A549 (cell line): Measurements from ENCODE around the gene CALR3.

Source experiments
- MYC ChIP-seq: IDR thresholded peaks from 2 replicates; pipeline ENCODE4 v1.6.1; 2012; ENCODE audit warnings: mild to moderate bottlenecking, inconsistent platforms, low read length, improper control_type of control experiment, borderline replicate concordance
- TF ChIP-seq, protein P1 (sequence below): fragments of >200 bp; sonication (Bioruptor Twin); formaldehyde crosslinking; IDR thresholded peaks from 3 replicates; pipeline ENCODE4 v1.5.1; 2016

GRCh38 chr19:16522559-16523377 is 26.8 kb upstream of the CALR3 start:
- no peak for TF ChIP-seq MYC
- TF ChIP-seq, protein P1, sequence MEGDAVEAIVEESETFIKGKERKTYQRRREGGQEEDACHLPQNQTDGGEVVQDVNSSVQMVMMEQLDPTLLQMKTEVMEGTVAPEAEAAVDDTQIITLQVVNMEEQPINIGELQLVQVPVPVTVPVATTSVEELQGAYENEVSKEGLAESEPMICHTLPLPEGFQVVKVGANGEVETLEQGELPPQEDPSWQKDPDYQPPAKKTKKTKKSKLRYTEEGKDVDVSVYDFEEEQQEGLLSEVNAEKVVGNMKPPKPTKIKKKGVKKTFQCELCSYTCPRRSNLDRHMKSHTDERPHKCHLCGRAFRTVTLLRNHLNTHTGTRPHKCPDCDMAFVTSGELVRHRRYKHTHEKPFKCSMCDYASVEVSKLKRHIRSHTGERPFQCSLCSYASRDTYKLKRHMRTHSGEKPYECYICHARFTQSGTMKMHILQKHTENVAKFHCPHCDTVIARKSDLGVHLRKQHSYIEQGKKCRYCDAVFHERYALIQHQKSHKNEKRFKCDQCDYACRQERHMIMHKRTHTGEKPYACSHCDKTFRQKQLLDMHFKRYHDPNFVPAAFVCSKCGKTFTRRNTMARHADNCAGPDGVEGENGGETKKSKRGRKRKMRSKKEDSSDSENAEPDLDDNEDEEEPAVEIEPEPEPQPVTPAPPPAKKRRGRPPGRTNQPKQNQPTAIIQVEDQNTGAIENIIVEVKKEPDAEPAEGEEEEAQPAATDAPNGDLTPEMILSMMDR, result no peak
